Measurements from ENCODE around the gene PHF13. TPM values are rescaled to one million over a fixed set of nuclear protein-coding genes. Genes with fewer than 3 reads are reported as not detected.

Gene PHF13
- total and polyA plus RNA-seq, 10 donors: 3.4 to 14.0 (median 9.2) TPM

GRCh38 chr1:6621429-6622391 is 8.2 kb downstream of the PHF13 start:
- Histone ChIP-seq H3K9me3 (no peaks in the 10 kb centered on the region), H3K27ac (no peak overlapping the region), H3K4me1 (peaks cover 10 to 30% (median 22%) of the 10 kb centered on the region in 6 donors), H3K36me3 (peaks cover 0 to 71% (median 35%) of the 10 kb centered on the region in 6 donors), H3K27me3 (replicated peaks in 1 of 7) (no peaks in the 10 kb centered on the region), H3K4me3 (no peak overlapping the region)
- DNase-seq: no peak
- TF ChIP-seq POLR2AphosphoS5 (IDR thresholded peaks at IDR 0.05) (no peak), CTCF (IDR thresholded peaks at IDR 0.05 in 8 of 11, conservative IDR thresholded peaks at IDR 0.05 in 3 of 11) (no peak), POLR2A (IDR thresholded peaks at IDR 0.05) (no peak)
- WGBS, 5 donors: 89 to 94% (median 93%) methylated on average over 41 of the region's 41 CpGs
- intact Hi-C loops (cut with DNase I; ENCODE audit: low total_unique reads): loop anchor here (10.0 kb wide), 1 partner anchor 47 kb away; the partner anchor contains the start of gene ZBTB48

GRCh38 chr1:6622396-6623152 is 9.0 kb downstream of the PHF13 start:
- Histone ChIP-seq H3K27me3 (replicated peaks in 1 of 7) (no peaks in the 10 kb centered on the region), H3K27ac (no peak overlapping the region), H3K9me3 (no peaks in the 10 kb centered on the region), H3K4me1 (peaks cover 11 to 32% (median 28%) of the 10 kb centered on the region in 6 donors), H3K4me3 (no peak overlapping the region), H3K36me3 (peaks cover 0 to 71% (median 35%) of the 10 kb centered on the region in 6 donors)
- DNase-seq: no peak
- intact Hi-C loops (cut with DNase I; ENCODE audit: low total_unique reads): loop anchor here (10.0 kb wide), 1 partner anchor 48 kb away; the partner anchor contains the start of gene ZBTB48
- 90 to 93% (median 91%) methylated on average over 10 of the region's 10 CpGs for WGBS, 5 donors
- no peak for TF ChIP-seq POLR2A (IDR thresholded peaks at IDR 0.05)
- no peak for TF ChIP-seq CTCF (IDR thresholded peaks at IDR 0.05 in 8 of 11, conservative IDR thresholded peaks at IDR 0.05 in 3 of 11)
- no peak for TF ChIP-seq POLR2AphosphoS5 (IDR thresholded peaks at IDR 0.05)

- Histone ChIP-seq H3K36me3 (peaks cover 0 to 71% (median 39%) of the 10 kb centered on the region in 6 donors), H3K9me3 (no peaks in the 10 kb centered on the region), H3K4me3 (no peak overlapping the region), H3K4me1 (peaks cover 11 to 39% (median 32%) of the 10 kb centered on the region in 6 donors), H3K27ac (no peak overlapping the region), H3K27me3 (replicated peaks in 1 of 7) (no peaks in the 10 kb centered on the region)
- no peak for DNase-seq
- intact Hi-C loops (cut with DNase I; ENCODE audit: low total_unique reads): loop anchor here (10.0 kb wide), 1 partner anchor 49 kb away; the partner anchor contains the start of gene ZBTB48
- 82 to 89% (median 89%) methylated on average over 14 of the region's 14 CpGs for WGBS, 5 donors
- no peak for TF ChIP-seq CTCF (IDR thresholded peaks at IDR 0.05 in 8 of 11, conservative IDR thresholded peaks at IDR 0.05 in 3 of 11)
- no peak for TF ChIP-seq POLR2AphosphoS5 (IDR thresholded peaks at IDR 0.05)
- no peak for TF ChIP-seq POLR2A (IDR thresholded peaks at IDR 0.05)
Observed at GRCh38 chr1:6623269-6623965, 9.9 kb downstream of the PHF13 start.
